GM21423 (cell line): ENCODE results near the gene LY9.

Source experiments
- ATAC-seq: cut with Tn5 transposase; IDR thresholded peaks from one replicate; pipeline ENCODE4 v1.9.1; 2021; ENCODE audit warnings: mild to moderate bottlenecking, moderate library complexity; ENCODE audit not compliant: unreplicated experiment

Gene LY9

GRCh38 chr1:160795951-160796383, at the start of gene LY9:
LY9 (plus strand) TSS chr1:160796174; CDS start chr1:160796188, 14 bp downstream.
- peak; percentile 71 for ATAC-seq

- no peak for ATAC-seq
Observed at GRCh38 chr1:160746836-160747500, 49.0 kb upstream of the LY9 start.

- no peak for ATAC-seq
Observed at GRCh38 chr1:160747717-160748116, 48.3 kb upstream of the LY9 start.

GRCh38 chr1:160748181-160748877, 47.6 kb upstream of the LY9 start:
- ATAC-seq = no peak

GRCh38 chr1:160748878-160749269, 47.1 kb upstream of the LY9 start:
- no peak for ATAC-seq

- ATAC-seq = no peak
Observed at GRCh38 chr1:160750608-160751007, 45.4 kb upstream of the LY9 start.

- no peak for ATAC-seq
Observed at GRCh38 chr1:160752406-160752805, 43.6 kb upstream of the LY9 start.

- ATAC-seq = no peak
Observed at GRCh38 chr1:160752924-160753323, 43.0 kb upstream of the LY9 start.

- no peak for ATAC-seq
Observed at GRCh38 chr1:160753594-160753993, 42.4 kb upstream of the LY9 start.

GRCh38 chr1:160755461-160755860, 40.5 kb upstream of the LY9 start:
- no peak for ATAC-seq

GRCh38 chr1:160755911-160756848, 39.8 kb upstream of the LY9 start:
- no peak for ATAC-seq

GRCh38 chr1:160756849-160757201, 39.1 kb upstream of the LY9 start:
- ATAC-seq = no peak

- no peak for ATAC-seq
Observed at GRCh38 chr1:160758521-160758920, 37.5 kb upstream of the LY9 start.

GRCh38 chr1:160759740-160760139, 36.2 kb upstream of the LY9 start:
- ATAC-seq = no peak

- no peak for ATAC-seq
Observed at GRCh38 chr1:160761046-160761445, 34.9 kb upstream of the LY9 start.

- no peak for ATAC-seq
Observed at GRCh38 chr1:160761886-160762285, 34.1 kb upstream of the LY9 start.

- no peak for ATAC-seq
Observed at GRCh38 chr1:160763993-160764392, 32.0 kb upstream of the LY9 start.

- peak; percentile 32 for ATAC-seq
Observed at GRCh38 chr1:160767395-160768294, 28.3 kb upstream of the LY9 start.

- peak; percentile 73 for ATAC-seq
Observed at GRCh38 chr1:160768295-160768657, 27.7 kb upstream of the LY9 start.

- ATAC-seq = no peak
Observed at GRCh38 chr1:160772331-160772730, 23.6 kb upstream of the LY9 start.

GRCh38 chr1:160773093-160773492, 22.9 kb upstream of the LY9 start:
- no peak for ATAC-seq
